Measurements from ENCODE around the gene RPAIN. TPM values are rescaled to one million over a fixed set of nuclear protein-coding genes. Genes with fewer than 3 reads are reported as not detected.

Gene RPAIN
- polyA plus RNA-seq, 2 donors, result 22.1 to 23.9 TPM

GRCh38 chr17:5438716-5439445, 18.9 kb downstream of the RPAIN start, which contains the start of gene C1QBP:
Gene C1QBP, minus strand, starts transcription at chr17:5439155. Its CDS starts 82 bp downstream, at chr17:5439073.
- Histone ChIP-seq H3K27ac (ENCODE audit: low read depth in 2 of 2, low read length in 1 of 2) (peak within 1 kb of the TSS; percentile 80 to 81), H3K4me1 (ENCODE audit: control insufficient read depth in 2 of 2, insufficient read depth in 2 of 2, low read length in 1 of 2) (no peaks in the 10 kb centered on the region), H3K4me3 (ENCODE audit: low read depth in 1 of 2, low read length in 2 of 2) (peak within 1 kb of the TSS; percentile 82), H3K9me3 (ENCODE audit: control insufficient read depth in 2 of 2, insufficient read depth in 1 of 2, low read depth in 1 of 2, low read length in 1 of 2) (no peaks in the 10 kb centered on the region), H3K36me3 (ENCODE audit: control insufficient read depth in 2 of 2, insufficient read depth in 2 of 2, low read length in 1 of 2) (peaks cover 5 to 17% of the 10 kb centered on the region in 2 donors), H3K27me3 (ENCODE audit: control insufficient read depth in 1 of 2, insufficient read depth in 2 of 2, low read length in 2 of 2) (no peaks in the 10 kb centered on the region)
- 0 to 1% methylated on average over 73 to 75 of the region's 75 CpGs for WGBS, 2 donors

GRCh38 chr17:5439446-5439764, 19.4 kb downstream of the RPAIN start:
- Histone ChIP-seq H3K27ac (ENCODE audit: low read depth in 2 of 2, low read length in 1 of 2) (peak overlapping the region; percentile 76 to 80), H3K36me3 (ENCODE audit: control insufficient read depth in 2 of 2, insufficient read depth in 2 of 2, low read length in 1 of 2) (peaks cover 5 to 19% of the 10 kb centered on the region in 2 donors), H3K9me3 (ENCODE audit: control insufficient read depth in 2 of 2, insufficient read depth in 1 of 2, low read depth in 1 of 2, low read length in 1 of 2) (no peaks in the 10 kb centered on the region), H3K4me3 (ENCODE audit: low read depth in 1 of 2, low read length in 2 of 2) (no peak overlapping the region), H3K27me3 (ENCODE audit: control insufficient read depth in 1 of 2, insufficient read depth in 2 of 2, low read length in 2 of 2) (no peaks in the 10 kb centered on the region), H3K4me1 (ENCODE audit: control insufficient read depth in 2 of 2, insufficient read depth in 2 of 2, low read length in 1 of 2) (no peaks in the 10 kb centered on the region)
- 7 to 14% methylated on average over 1 of the region's 1 CpG for WGBS, 2 donors

GRCh38 chr17:5443728-5444127, 23.7 kb downstream of the RPAIN start:
- no peak overlapping the region for H3K27ac ChIP-seq (ENCODE audit: low read depth in 2 of 2, low read length in 1 of 2)
- no peaks in the 10 kb centered on the region for H3K4me1 ChIP-seq (ENCODE audit: control insufficient read depth in 2 of 2, insufficient read depth in 2 of 2, low read length in 1 of 2)
- 96% methylated on average over 6 of the region's 6 CpGs for WGBS, 2 donors
- H3K4me3 ChIP-seq (ENCODE audit: low read depth in 1 of 2, low read length in 2 of 2), result no peak overlapping the region
- H3K9me3 ChIP-seq (ENCODE audit: control insufficient read depth in 2 of 2, insufficient read depth in 1 of 2, low read depth in 1 of 2, low read length in 1 of 2), result no peaks in the 10 kb centered on the region
- no peaks in the 10 kb centered on the region for H3K27me3 ChIP-seq (ENCODE audit: control insufficient read depth in 1 of 2, insufficient read depth in 2 of 2, low read length in 2 of 2)
- peaks cover 0 to 21% of the 10 kb centered on the region in 2 donors for H3K36me3 ChIP-seq (ENCODE audit: control insufficient read depth in 2 of 2, insufficient read depth in 2 of 2, low read length in 1 of 2)

GRCh38 chr17:5444209-5444608, 24.2 kb downstream of the RPAIN start:
- H3K4me3 ChIP-seq (ENCODE audit: low read depth in 1 of 2, low read length in 2 of 2), result no peak overlapping the region
- 93 to 97% methylated on average over 22 of the region's 22 CpGs for WGBS, 2 donors
- H3K27ac ChIP-seq (ENCODE audit: low read depth in 2 of 2, low read length in 1 of 2), result no peak overlapping the region
- H3K36me3 ChIP-seq (ENCODE audit: control insufficient read depth in 2 of 2, insufficient read depth in 2 of 2, low read length in 1 of 2), result peaks cover 0 to 21% of the 10 kb centered on the region in 2 donors
- no peaks in the 10 kb centered on the region for H3K27me3 ChIP-seq (ENCODE audit: control insufficient read depth in 1 of 2, insufficient read depth in 2 of 2, low read length in 2 of 2)
- no peaks in the 10 kb centered on the region for H3K9me3 ChIP-seq (ENCODE audit: control insufficient read depth in 2 of 2, insufficient read depth in 1 of 2, low read depth in 1 of 2, low read length in 1 of 2)
- H3K4me1 ChIP-seq (ENCODE audit: control insufficient read depth in 2 of 2, insufficient read depth in 2 of 2, low read length in 1 of 2), result no peaks in the 10 kb centered on the region

- Histone ChIP-seq H3K4me1 (ENCODE audit: control insufficient read depth in 2 of 2, insufficient read depth in 2 of 2, low read length in 1 of 2) (no peaks in the 10 kb centered on the region), H3K9me3 (ENCODE audit: control insufficient read depth in 2 of 2, insufficient read depth in 1 of 2, low read depth in 1 of 2, low read length in 1 of 2) (no peaks in the 10 kb centered on the region), H3K27me3 (ENCODE audit: control insufficient read depth in 1 of 2, insufficient read depth in 2 of 2, low read length in 2 of 2) (no peaks in the 10 kb centered on the region), H3K36me3 (ENCODE audit: control insufficient read depth in 2 of 2, insufficient read depth in 2 of 2, low read length in 1 of 2) (peaks cover 4 to 25% of the 10 kb centered on the region in 2 donors), H3K27ac (ENCODE audit: low read depth in 2 of 2, low read length in 1 of 2) (no peak overlapping the region), H3K4me3 (ENCODE audit: low read depth in 1 of 2, low read length in 2 of 2) (no peak overlapping the region)
- WGBS, 2 donors, result 84 to 88% methylated on average over 8 of the region's 8 CpGs
These were observed 26.8 kb downstream of the RPAIN start for GRCh38 chr17:5446786-5447185.

- Histone ChIP-seq H3K36me3 (ENCODE audit: control insufficient read depth in 2 of 2, insufficient read depth in 2 of 2, low read length in 1 of 2) (peaks cover 7 to 9% of the 10 kb centered on the region in 2 donors), H3K4me3 (ENCODE audit: low read depth in 1 of 2, low read length in 2 of 2) (no peak overlapping the region), H3K27ac (ENCODE audit: low read depth in 2 of 2, low read length in 1 of 2) (no peak overlapping the region), H3K27me3 (ENCODE audit: control insufficient read depth in 1 of 2, insufficient read depth in 2 of 2, low read length in 2 of 2) (no peaks in the 10 kb centered on the region), H3K4me1 (ENCODE audit: control insufficient read depth in 2 of 2, insufficient read depth in 2 of 2, low read length in 1 of 2) (peaks cover 0 to 2% of the 10 kb centered on the region in 2 donors), H3K9me3 (ENCODE audit: control insufficient read depth in 2 of 2, insufficient read depth in 1 of 2, low read depth in 1 of 2, low read length in 1 of 2) (no peaks in the 10 kb centered on the region)
- 85 to 87% methylated on average over 10 of the region's 10 CpGs for whole genome bisulfite sequencing, 2 donors
These were observed 44.9 kb downstream of the RPAIN start for GRCh38 chr17:5464717-5465507.

GRCh38 chr17:5466295-5466694, 46.3 kb downstream of the RPAIN start:
- WGBS, 2 donors, result 90 to 93% methylated on average over 4 of the region's 4 CpGs
- Histone ChIP-seq H3K27ac (ENCODE audit: low read depth in 2 of 2, low read length in 1 of 2) (no peak overlapping the region), H3K4me1 (ENCODE audit: control insufficient read depth in 2 of 2, insufficient read depth in 2 of 2, low read length in 1 of 2) (peaks cover 0 to 2% of the 10 kb centered on the region in 2 donors), H3K4me3 (ENCODE audit: low read depth in 1 of 2, low read length in 2 of 2) (no peak overlapping the region), H3K27me3 (ENCODE audit: control insufficient read depth in 1 of 2, insufficient read depth in 2 of 2, low read length in 2 of 2) (no peaks in the 10 kb centered on the region), H3K9me3 (ENCODE audit: control insufficient read depth in 2 of 2, insufficient read depth in 1 of 2, low read depth in 1 of 2, low read length in 1 of 2) (no peaks in the 10 kb centered on the region), H3K36me3 (ENCODE audit: control insufficient read depth in 2 of 2, insufficient read depth in 2 of 2, low read length in 1 of 2) (peaks cover 3 to 4% of the 10 kb centered on the region in 2 donors)

- 7 to 9% methylated on average over 8 of the region's 8 CpGs for WGBS, 2 donors
- no peaks in the 10 kb centered on the region for H3K27me3 ChIP-seq (ENCODE audit: control insufficient read depth in 1 of 2, insufficient read depth in 2 of 2, low read length in 2 of 2)
- H3K9me3 ChIP-seq (ENCODE audit: control insufficient read depth in 2 of 2, insufficient read depth in 1 of 2, low read depth in 1 of 2, low read length in 1 of 2), result no peaks in the 10 kb centered on the region
- peaks cover 3 to 4% of the 10 kb centered on the region in 2 donors for H3K36me3 ChIP-seq (ENCODE audit: control insufficient read depth in 2 of 2, insufficient read depth in 2 of 2, low read length in 1 of 2)
- H3K4me1 ChIP-seq (ENCODE audit: control insufficient read depth in 2 of 2, insufficient read depth in 2 of 2, low read length in 1 of 2), result peaks cover 0 to 2% of the 10 kb centered on the region in 2 donors
- H3K27ac ChIP-seq (ENCODE audit: low read depth in 2 of 2, low read length in 1 of 2), result no peak overlapping the region
- peak overlapping the region; percentile 21 to 81 for H3K4me3 ChIP-seq (ENCODE audit: low read depth in 1 of 2, low read length in 2 of 2)
These were observed 47.4 kb downstream of the RPAIN start for GRCh38 chr17:5467416-5467815.

GRCh38 chr17:5468075-5468473, 48.1 kb downstream of the RPAIN start:
- Histone ChIP-seq H3K27ac (ENCODE audit: low read depth in 2 of 2, low read length in 1 of 2) (peak overlapping the region in 1 of 2 donors; percentile 70), H3K4me1 (ENCODE audit: control insufficient read depth in 2 of 2, insufficient read depth in 2 of 2, low read length in 1 of 2) (peaks cover 0 to 2% of the 10 kb centered on the region in 2 donors), H3K27me3 (ENCODE audit: control insufficient read depth in 1 of 2, insufficient read depth in 2 of 2, low read length in 2 of 2) (no peaks in the 10 kb centered on the region), H3K36me3 (ENCODE audit: control insufficient read depth in 2 of 2, insufficient read depth in 2 of 2, low read length in 1 of 2) (peaks cover 2 to 3% of the 10 kb centered on the region in 2 donors), H3K9me3 (ENCODE audit: control insufficient read depth in 2 of 2, insufficient read depth in 1 of 2, low read depth in 1 of 2, low read length in 1 of 2) (no peaks in the 10 kb centered on the region), H3K4me3 (ENCODE audit: low read depth in 1 of 2, low read length in 2 of 2) (peak overlapping the region; percentile 81 to 96)
- 0 to 1% methylated on average over 17 of the region's 17 CpGs for WGBS, 2 donors

Measured in esophagus (tissue), 2 donors.